ENCODE measurements around the gene HEBP2.

HEBP2 gene

DNA sequence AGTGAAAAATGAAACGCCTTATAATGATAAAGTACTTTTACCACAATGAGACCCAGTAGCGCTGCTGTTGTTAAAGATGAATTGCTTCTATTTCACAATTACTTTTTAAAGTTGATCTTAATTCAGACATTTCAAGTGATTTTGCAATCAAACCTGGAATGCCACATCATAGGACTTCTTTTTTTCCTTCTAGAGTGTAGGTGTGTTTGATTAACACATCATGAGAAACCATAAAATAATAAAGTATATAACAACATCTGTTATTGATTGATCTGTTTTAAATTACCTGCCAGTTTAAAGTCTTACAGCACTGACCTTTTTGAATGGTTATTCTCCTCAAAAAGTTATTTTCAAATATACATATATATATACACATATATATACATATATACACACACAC is 38.6 kb downstream of the HEBP2 start (continued):
- TF ChIP-seq, protein P1, sequence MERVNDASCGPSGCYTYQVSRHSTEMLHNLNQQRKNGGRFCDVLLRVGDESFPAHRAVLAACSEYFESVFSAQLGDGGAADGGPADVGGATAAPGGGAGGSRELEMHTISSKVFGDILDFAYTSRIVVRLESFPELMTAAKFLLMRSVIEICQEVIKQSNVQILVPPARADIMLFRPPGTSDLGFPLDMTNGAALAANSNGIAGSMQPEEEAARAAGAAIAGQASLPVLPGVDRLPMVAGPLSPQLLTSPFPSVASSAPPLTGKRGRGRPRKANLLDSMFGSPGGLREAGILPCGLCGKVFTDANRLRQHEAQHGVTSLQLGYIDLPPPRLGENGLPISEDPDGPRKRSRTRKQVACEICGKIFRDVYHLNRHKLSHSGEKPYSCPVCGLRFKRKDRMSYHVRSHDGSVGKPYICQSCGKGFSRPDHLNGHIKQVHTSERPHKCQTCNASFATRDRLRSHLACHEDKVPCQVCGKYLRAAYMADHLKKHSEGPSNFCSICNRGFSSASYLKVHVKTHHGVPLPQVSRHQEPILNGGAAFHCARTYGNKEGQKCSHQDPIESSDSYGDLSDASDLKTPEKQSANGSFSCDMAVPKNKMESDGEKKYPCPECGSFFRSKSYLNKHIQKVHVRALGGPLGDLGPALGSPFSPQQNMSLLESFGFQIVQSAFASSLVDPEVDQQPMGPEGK (CRISPR knock-in tag; IDR thresholded peaks at IDR 0.05; ENCODE audit: borderline replicate concordance), result no peak
- no peak for TF ChIP-seq OSR1 (CRISPR knock-in tag; IDR thresholded peaks at IDR 0.05)
- no peak for TF ChIP-seq ZFP30 (CRISPR knock-in tag; IDR thresholded peaks at IDR 0.05)

DNA sequence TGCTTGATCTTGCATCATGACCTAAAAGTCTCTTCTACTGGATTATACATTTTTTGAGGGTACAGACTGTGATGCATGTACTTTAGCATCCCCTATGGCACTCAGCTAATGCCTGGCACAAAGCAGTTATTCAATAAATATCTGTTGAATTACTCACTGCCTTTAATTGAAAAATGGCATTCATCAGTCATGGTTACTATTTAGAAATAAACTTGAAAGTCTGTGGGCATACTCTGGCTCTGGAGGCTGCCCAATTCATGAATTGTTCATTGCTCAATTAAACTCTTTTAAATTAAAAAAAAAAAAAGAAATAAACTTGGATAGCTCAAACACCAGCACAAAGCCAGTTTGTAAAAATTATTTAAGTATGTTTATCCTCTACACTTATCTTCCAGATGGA is 40.0 kb downstream of the HEBP2 start:
- TF ChIP-seq ARNTL (CRISPR knock-in tag; IDR thresholded peaks at IDR 0.05; ENCODE audit: borderline replicate concordance, low read depth) (no peak), ZFP3 (CRISPR knock-in tag; IDR thresholded peaks at IDR 0.05) (no peak), ZFP30 (CRISPR knock-in tag; IDR thresholded peaks at IDR 0.05) (no peak), ZNF8 (CRISPR knock-in tag; IDR thresholded peaks at IDR 0.05) (no peak), SNAI2 (CRISPR knock-in tag; IDR thresholded peaks at IDR 0.05) (no peak), ZNF70 (CRISPR knock-in tag; IDR thresholded peaks at IDR 0.05) (no peak), ESRRG (CRISPR knock-in tag; IDR thresholded peaks at IDR 0.05) (no peak)
- TF ChIP-seq, protein P2, sequence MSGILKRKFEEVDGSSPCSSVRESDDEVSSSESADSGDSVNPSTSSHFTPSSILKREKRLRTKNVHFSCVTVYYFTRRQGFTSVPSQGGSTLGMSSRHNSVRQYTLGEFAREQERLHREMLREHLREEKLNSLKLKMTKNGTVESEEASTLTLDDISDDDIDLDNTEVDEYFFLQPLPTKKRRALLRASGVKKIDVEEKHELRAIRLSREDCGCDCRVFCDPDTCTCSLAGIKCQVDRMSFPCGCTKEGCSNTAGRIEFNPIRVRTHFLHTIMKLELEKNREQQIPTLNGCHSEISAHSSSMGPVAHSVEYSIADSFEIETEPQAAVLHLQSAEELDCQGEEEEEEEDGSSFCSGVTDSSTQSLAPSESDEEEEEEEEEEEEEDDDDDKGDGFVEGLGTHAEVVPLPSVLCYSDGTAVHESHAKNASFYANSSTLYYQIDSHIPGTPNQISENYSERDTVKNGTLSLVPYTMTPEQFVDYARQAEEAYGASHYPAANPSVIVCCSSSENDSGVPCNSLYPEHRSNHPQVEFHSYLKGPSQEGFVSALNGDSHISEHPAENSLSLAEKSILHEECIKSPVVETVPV (CRISPR knock-in tag; IDR thresholded peaks at IDR 0.05), result no peak
- TF ChIP-seq, protein P3, sequence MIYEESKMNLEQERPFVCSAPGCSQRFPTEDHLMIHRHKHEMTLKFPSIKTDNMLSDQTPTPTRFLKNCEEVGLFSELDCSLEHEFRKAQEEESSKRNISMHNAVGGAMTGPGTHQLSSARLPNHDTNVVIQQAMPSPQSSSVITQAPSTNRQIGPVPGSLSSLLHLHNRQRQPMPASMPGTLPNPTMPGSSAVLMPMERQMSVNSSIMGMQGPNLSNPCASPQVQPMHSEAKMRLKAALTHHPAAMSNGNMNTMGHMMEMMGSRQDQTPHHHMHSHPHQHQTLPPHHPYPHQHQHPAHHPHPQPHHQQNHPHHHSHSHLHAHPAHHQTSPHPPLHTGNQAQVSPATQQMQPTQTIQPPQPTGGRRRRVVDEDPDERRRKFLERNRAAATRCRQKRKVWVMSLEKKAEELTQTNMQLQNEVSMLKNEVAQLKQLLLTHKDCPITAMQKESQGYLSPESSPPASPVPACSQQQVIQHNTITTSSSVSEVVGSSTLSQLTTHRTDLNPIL (CRISPR knock-in tag; IDR thresholded peaks at IDR 0.05; ENCODE audit: low read depth), result no peak
- ATAC-seq, result no peak

DNA sequence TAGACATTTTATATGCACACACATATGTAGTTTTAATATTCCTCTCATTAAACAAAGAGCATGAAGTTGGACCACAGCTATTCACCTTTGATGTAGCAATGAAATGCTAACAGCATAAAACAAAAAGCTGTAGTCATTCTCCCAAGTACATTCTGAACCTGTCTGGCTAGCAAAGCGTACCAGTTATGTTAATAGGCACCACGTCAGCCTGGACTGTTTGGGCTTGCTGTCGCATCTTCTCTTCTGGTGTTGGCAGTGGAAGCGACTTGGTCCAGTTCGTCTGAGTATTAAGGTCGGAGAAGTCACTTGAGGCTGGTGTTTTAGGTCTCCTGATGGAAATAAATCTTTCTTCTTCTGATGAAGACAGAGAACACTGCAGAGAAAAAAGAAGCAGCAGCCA is 42.8 kb downstream of the HEBP2 start:
- ATAC-seq, result no peak
- TF ChIP-seq SNAI2 (CRISPR knock-in tag; IDR thresholded peaks at IDR 0.05), result no peak
- no peak for TF ChIP-seq BACH2 (CRISPR knock-in tag; IDR thresholded peaks at IDR 0.05; ENCODE audit: borderline replicate concordance)
- TF ChIP-seq ZNF565 (CRISPR knock-in tag; conservative IDR thresholded peaks at IDR 0.05; ENCODE audit: low read depth), result no peak
- TF ChIP-seq CSDC2 (CRISPR knock-in tag; IDR thresholded peaks at IDR 0.05), result no peak
- no peak for TF ChIP-seq GLIS3 (CRISPR knock-in tag; IDR thresholded peaks at IDR 0.05)
- TF ChIP-seq, protein P1 (CRISPR knock-in tag; IDR thresholded peaks at IDR 0.05; ENCODE audit: borderline replicate concordance), result no peak
- no peak for TF ChIP-seq PPARA (CRISPR knock-in tag; IDR thresholded peaks at IDR 0.05; ENCODE audit: borderline replicate concordance)
- no peak for TF ChIP-seq TCF4 (CRISPR knock-in tag; IDR thresholded peaks at IDR 0.05; ENCODE audit: borderline replicate concordance)
- TF ChIP-seq, protein P4, sequence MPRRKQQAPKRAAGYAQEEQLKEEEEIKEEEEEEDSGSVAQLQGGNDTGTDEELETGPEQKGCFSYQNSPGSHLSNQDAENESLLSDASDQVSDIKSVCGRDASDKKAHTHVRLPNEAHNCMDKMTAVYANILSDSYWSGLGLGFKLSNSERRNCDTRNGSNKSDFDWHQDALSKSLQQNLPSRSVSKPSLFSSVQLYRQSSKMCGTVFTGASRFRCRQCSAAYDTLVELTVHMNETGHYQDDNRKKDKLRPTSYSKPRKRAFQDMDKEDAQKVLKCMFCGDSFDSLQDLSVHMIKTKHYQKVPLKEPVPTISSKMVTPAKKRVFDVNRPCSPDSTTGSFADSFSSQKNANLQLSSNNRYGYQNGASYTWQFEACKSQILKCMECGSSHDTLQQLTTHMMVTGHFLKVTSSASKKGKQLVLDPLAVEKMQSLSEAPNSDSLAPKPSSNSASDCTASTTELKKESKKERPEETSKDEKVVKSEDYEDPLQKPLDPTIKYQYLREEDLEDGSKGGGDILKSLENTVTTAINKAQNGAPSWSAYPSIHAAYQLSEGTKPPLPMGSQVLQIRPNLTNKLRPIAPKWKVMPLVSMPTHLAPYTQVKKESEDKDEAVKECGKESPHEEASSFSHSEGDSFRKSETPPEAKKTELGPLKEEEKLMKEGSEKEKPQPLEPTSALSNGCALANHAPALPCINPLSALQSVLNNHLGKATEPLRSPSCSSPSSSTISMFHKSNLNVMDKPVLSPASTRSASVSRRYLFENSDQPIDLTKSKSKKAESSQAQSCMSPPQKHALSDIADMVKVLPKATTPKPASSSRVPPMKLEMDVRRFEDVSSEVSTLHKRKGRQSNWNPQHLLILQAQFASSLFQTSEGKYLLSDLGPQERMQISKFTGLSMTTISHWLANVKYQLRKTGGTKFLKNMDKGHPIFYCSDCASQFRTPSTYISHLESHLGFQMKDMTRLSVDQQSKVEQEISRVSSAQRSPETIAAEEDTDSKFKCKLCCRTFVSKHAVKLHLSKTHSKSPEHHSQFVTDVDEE (CRISPR knock-in tag; IDR thresholded peaks at IDR 0.05), result no peak
- TF ChIP-seq ARNTL (CRISPR knock-in tag; IDR thresholded peaks at IDR 0.05; ENCODE audit: borderline replicate concordance, low read depth), result no peak
- no peak for TF ChIP-seq ZNF8 (CRISPR knock-in tag; IDR thresholded peaks at IDR 0.05)
- TF ChIP-seq ZFP3 (CRISPR knock-in tag; IDR thresholded peaks at IDR 0.05), result no peak
- TF ChIP-seq ZNF70 (CRISPR knock-in tag; IDR thresholded peaks at IDR 0.05), result no peak
- TF ChIP-seq ISL1 (CRISPR knock-in tag; IDR thresholded peaks at IDR 0.05), result no peak

DNA sequence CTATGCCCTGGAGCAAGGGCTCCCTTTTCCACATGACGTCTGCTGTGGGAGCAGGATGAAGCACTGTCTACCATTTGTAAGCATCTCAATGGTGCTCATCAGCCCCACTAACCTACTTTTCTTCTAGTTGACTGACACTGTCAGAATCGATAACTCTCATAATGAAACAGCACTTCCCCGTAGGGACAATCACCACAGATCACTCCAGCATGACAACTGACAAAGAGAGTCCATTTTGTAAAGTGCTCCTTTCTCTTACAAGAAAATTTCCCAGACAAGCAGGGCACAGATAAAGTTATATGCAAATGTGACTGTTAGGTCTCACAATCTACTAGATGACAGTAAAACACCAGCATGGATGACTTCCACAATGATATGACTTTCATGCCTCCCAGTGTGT is 46.4 kb downstream of the HEBP2 start:
- no peak for ATAC-seq
- no peak for TF ChIP-seq ZNF70 (CRISPR knock-in tag; IDR thresholded peaks at IDR 0.05)

Data from SK-N-SH treated with all-trans-retinoic acid at 6 μM for 48 hours (cell line).